CD4-positive, alpha-beta T cell treated with Interleukin-17A for 4 hours (primary cell): ENCODE data around the gene ACTR5.

Experiments used
- DNase-seq: peaks from one replicate; pipeline ENCODE4 v3.0.0-alpha.2; 2020; ENCODE audit warnings: mixed read lengths

The ACTR5 gene

DNA sequence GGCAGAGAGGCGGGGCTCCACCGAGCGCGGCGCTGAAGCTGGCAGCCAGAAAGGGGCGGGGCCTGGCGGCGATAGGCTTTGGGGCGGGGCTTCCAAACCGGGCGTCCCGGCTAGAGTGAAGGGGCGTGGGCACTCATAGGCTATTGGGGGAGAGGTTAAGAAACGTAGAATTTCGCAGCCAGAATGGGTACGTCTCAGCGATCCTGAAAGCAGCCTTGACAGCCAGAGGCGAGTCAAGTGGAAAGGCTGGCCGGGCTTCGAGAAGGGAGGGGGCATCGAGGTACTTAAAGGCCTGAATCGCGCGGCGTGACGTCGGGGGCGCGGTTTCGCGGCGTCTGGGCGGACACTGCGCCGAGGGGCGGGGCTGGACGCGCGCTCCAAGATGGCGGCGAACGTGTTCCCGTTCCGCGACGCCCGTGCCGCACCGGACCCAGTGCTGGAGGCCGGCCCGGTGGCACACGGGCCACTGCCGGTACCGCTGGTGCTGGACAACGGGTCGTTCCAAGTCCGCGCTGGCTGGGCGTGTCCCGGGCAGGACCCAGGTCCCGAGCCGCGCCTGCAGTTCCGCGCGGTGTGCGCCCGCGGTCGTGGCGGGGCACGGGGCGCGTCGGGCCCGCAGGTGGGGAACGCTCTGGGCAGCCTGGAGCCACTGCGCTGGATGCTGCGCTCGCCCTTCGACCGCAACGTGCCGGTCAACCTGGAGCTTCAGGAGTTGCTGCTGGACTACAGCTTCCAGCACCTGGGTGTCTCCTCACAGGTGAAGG, at the start of gene ACTR5:
Gene ACTR5 (plus strand): TSS at position 364 of the 764 bp plus-strand sequence. CDS start 19 bp downstream, at position 383.
- DNase-seq: peak; percentile 99

GRCh38 chr20:38698541-38698940, 49.7 kb upstream of the ACTR5 start:
- DNase-seq: no peak

- DNase-seq: no peak
Observed at GRCh38 chr20:38700141-38700540, 48.1 kb upstream of the ACTR5 start.

GRCh38 chr20:38700926-38701325, 47.3 kb upstream of the ACTR5 start:
- DNase-seq: no peak

DNA sequence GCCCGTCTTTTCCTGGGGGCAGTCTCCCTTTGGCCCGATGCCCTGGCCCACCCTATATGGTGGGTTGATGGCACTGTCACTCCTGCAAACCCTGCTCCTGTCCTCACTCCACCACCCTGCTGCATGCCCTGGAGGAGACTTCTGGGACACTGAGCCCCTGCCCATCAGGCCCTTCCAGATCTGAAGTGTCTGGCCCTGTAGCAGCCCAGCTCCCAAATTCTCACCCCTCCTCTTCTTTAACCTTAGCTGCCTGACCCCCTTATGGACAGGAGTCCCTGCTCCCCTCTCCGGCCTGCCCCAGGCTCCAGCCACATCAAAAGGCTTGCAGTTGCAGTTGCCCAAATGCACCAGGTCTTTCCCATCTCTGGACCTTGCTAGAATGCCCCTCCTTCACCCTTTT, 44.7 kb upstream of the ACTR5 start:
- DNase-seq: no peak

GRCh38 chr20:38704136-38704535, 44.1 kb upstream of the ACTR5 start:
- no peak for DNase-seq

- DNase-seq: no peak
Observed at GRCh38 chr20:38706509-38706908, 41.8 kb upstream of the ACTR5 start.

GRCh38 chr20:38714308-38714707, 34.0 kb upstream of the ACTR5 start:
- no peak for DNase-seq

DNA sequence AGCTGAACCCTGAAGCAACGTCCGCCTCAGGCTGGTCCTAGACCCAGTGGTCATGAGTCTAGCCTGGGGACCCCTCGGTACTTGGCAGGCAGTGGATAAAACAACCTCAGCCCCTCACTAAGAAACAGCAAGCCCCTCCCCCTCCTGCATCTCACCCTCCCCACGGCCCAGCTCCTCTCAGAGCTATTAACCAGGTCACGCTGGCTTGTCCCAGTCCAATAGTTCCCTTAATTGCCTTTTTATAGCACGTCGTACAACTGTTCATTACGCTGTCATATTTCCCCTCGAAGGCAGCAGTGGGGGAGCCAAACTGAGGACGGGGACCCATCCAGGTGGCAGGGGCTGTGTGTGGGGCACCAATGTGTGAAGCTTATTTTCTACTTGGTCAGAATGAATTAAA, 32.6 kb upstream of the ACTR5 start:
- DNase-seq: no peak

GRCh38 chr20:38722683-38723016, 25.6 kb upstream of the ACTR5 start:
- DNase-seq: no peak

DNA sequence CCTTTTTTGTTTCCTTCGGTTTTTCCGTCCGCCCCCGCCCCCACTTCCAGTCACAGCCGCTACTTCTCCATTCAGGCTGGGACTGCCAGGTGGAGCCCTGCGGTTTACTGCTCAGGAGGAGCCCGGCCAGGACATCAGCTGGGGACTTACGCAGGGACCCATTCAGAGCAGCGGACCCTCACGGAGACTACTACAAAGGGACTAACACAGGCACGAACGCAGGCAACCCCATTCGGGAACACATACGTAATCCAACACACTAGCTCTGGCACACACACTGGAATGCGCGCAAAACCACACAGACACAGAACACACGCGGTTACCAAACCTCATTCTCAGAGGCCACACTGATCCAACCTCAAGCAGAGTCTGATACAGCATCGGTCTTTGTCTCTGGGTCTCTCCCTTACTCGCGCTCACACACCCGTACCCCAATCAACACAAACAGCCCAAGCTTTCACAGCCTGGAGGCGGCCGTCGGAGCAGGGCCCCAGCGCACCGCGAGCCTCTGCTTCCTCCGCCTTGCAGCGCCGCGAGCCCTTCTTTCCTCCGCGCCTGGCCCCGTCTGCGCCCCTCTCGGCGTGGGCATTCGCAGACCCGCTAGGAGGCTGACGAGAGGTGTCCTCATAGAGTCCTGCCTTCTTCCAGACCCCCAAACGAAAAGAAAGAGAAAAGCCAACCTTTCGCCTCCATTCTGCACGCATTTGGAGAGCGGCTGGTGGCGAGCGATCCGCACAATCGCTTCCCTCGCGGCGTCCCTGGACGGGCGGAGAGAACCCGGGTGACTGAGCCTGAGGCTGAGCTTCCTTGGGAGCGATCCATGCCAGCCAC, 25.0 kb upstream of the ACTR5 start:
- DNase-seq: no peak

GRCh38 chr20:38723848-38724625, 24.2 kb upstream of the ACTR5 start, which contains the start of gene SLC32A1:
TSS of gene SLC32A1 (plus strand) at chr20:38724486. CDS start at chr20:38724725, 239 bp downstream.
- no peak for DNase-seq

DNA sequence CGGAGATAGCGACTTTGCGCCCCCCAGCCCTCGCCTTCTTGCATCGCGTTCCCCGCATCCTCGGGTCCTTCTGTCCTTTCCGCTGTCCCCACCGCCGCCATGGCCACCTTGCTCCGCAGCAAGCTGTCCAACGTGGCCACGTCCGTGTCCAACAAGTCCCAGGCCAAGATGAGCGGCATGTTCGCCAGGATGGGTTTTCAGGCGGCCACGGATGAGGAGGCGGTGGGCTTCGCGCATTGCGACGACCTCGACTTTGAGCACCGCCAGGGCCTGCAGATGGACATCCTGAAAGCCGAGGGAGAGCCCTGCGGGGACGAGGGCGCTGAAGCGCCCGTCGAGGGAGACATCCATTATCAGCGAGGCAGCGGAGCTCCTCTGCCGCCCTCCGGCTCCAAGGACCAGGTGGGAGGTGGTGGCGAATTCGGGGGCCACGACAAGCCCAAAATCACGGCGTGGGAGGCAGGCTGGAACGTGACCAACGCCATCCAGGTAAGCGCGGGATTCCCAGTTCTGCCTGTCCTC, 23.6 kb upstream of the ACTR5 start:
- no peak for DNase-seq

- no peak for DNase-seq
Observed at GRCh38 chr20:38725148-38725901, 22.9 kb upstream of the ACTR5 start.

GRCh38 chr20:38725931-38726803, 22.1 kb upstream of the ACTR5 start:
- peak; percentile 56 for DNase-seq

DNA sequence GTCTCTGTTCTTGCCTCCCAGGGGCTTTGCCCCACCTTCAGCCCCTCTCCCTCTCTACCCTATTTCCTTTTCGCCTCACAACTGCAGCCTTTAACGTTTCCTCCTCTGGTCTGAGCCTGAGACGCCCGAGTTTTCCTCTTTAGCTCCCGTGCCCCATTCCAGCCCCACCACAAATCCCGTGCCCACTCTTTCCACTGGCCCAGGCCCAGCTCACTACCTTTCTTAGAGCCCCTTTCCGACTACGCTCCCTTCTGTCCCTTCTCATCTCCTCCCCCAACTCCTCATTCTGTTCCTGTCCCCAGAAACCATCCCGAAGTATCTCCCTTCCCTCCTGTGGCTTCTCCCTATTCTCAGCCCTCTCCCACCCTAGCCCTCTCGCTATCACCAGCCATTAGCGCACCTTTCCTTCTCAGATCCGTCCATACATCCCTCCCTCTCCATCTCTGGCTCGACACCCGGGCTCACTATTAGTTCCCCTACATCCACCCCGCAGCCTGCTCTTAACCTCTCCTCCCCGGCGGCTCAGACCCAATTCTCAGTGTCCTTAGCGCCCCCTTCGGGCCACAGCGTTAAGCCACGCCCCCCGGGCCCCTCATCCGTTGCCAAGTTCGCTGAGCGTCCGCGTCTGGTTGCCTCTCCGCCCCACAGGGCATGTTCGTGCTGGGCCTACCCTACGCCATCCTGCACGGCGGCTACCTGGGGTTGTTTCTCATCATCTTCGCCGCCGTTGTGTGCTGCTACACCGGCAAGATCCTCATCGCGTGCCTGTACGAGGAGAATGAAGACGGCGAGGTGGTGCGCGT, 21.3 kb upstream of the ACTR5 start:
- DNase-seq: peak; percentile 51

DNA sequence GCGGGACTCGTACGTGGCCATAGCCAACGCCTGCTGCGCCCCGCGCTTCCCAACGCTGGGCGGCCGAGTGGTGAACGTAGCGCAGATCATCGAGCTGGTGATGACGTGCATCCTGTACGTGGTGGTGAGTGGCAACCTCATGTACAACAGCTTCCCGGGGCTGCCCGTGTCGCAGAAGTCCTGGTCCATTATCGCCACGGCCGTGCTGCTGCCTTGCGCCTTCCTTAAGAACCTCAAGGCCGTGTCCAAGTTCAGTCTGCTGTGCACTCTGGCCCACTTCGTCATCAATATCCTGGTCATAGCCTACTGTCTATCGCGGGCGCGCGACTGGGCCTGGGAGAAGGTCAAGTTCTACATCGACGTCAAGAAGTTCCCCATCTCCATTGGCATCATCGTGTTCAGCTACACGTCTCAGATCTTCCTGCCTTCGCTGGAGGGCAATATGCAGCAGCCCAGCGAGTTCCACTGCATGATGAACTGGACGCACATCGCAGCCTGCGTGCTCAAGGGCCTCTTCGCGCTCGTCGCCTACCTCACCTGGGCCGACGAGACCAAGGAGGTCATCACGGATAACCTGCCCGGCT, 20.6 kb upstream of the ACTR5 start:
- no peak for DNase-seq

DNA sequence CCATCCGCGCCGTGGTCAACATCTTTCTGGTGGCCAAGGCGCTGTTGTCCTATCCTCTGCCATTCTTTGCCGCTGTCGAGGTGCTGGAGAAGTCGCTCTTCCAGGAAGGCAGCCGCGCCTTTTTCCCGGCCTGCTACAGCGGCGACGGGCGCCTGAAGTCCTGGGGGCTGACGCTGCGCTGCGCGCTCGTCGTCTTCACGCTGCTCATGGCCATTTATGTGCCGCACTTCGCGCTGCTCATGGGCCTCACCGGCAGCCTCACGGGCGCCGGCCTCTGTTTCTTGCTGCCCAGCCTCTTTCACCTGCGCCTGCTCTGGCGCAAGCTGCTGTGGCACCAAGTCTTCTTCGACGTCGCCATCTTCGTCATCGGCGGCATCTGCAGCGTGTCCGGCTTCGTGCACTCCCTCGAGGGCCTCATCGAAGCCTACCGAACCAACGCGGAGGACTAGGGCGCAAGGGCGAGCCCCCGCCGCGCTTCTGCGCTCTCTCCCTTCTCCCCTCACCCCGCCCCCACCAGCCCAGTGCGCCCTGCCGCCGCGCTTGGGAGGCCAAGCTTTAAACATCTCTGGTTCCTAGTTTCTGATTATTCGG, 20.0 kb upstream of the ACTR5 start:
- no peak for DNase-seq

DNA sequence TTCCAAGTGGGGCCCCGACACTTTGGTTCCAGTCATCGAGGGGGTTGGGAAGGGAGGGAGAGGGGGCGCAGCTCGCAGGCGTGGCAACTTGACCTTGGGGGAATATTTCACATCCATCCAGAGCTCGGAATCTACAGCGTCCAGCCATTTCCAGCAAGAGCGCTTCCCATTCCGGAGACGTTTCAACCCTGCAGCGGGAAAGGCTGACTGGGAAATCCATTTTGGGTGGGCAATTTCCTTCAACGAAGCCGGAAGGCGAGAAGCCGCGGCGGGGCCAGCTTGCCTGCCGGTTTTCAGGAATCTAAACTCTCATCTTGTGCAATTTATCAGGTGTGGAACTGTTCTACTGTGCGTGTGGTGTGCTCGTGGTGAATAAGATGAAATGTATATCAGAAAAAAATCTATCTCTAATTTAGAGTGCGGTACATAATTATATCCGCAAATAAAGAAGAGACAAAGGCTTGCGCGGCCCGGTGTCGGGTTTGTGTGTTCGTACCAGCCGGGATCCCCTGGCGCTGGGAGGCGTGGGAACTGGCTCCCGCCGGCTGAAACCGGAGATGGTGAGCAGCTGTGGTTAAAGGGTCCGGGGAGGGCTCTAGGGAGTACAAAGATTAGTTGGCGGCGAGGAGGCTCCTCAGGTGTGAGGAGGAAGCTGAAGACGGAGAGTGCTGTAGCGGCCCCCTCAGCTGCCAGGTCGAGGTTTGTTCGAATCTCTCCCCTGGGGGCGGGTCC, 19.2 kb upstream of the ACTR5 start:
- peak; percentile 8 for DNase-seq
